ENCODE results near the gene LEUTX.

Gene LEUTX

GRCh38 chr19:39825093-39825463, 46.4 kb downstream of the LEUTX start:
- DNase-seq = no peak

GRCh38 chr19:39825531-39826076, 47.0 kb downstream of the LEUTX start:
- DNase-seq = peak; percentile 61

- DNase-seq = peak; percentile 60
These were observed 47.8 kb downstream of the LEUTX start for GRCh38 chr19:39826311-39826945.

- DNase-seq = peak; percentile 55
These were observed 48.6 kb downstream of the LEUTX start for GRCh38 chr19:39827216-39827615.

- DNase-seq = peak; percentile 66
These were observed 49.5 kb downstream of the LEUTX start for GRCh38 chr19:39828015-39828653.

GRCh38 chr19:39828654-39829032, 50.0 kb downstream of the LEUTX start:
- no peak for DNase-seq

GRCh38 chr19:39829702-39830275, 51.1 kb downstream of the LEUTX start:
- DNase-seq = peak; percentile 54

GRCh38 chr19:39830406-39830805, 51.8 kb downstream of the LEUTX start:
- peak; percentile 60 for DNase-seq

GRCh38 chr19:39830847-39831246, 52.2 kb downstream of the LEUTX start:
- DNase-seq = peak; percentile 39

GRCh38 chr19:39831679-39832078, 53.0 kb downstream of the LEUTX start:
- DNase-seq = peak; percentile 57

GRCh38 chr19:39832341-39833083, 53.9 kb downstream of the LEUTX start:
- peak; percentile 63 for DNase-seq

- no peak for DNase-seq
These were observed 54.5 kb downstream of the LEUTX start for GRCh38 chr19:39833160-39833463.

- DNase-seq = peak; percentile 98
These were observed 55.0 kb downstream of the LEUTX start, which contains the start of gene DYRK1B for GRCh38 chr19:39833464-39834286. TSS of gene DYRK1B (minus strand) at chr19:39834162. CDS start at chr19:39831867, 2,295 bp downstream.

GRCh38 chr19:39834287-39834841, 55.7 kb downstream of the LEUTX start:
- DNase-seq = no peak
